ENCODE results near the gene FRMPD2. TPM values are rescaled to one million over a fixed set of nuclear protein-coding genes. Genes with fewer than 3 reads are reported as not detected.

The FRMPD2 gene
- total RNA-seq, 4 donors from 2014 or later, result 0.80 TPM; not detected in 3

DNA sequence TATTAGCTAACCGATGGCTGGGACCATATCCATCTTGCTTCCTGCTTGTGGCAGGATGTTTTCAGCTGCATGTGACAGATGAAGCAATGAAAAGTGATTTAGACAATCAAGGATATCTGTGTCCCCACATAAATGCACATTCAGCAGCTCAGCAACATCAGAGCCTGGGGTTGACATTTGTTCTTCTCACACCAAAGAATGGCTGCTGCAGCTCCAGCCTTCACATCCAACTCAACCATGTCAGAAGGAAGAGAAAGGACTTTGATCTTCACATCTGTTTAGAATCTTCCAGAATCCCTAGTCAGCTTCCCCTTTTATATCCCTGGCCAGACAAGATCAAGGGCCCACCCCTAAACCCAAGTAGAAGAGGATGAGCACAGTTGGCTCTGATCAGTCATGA lies 11.9 kb upstream of the FRMPD2 start:
- Histone ChIP-seq H3K27ac (no peak overlapping the region), H3K4me1 (peaks cover 0 to 7% (median 2%) of the 10 kb centered on the region in 4 donors), H3K4me3 (no peak overlapping the region), H3K27me3 (no peaks in the 10 kb centered on the region), H3K36me3 (no peaks in the 10 kb centered on the region), H3K9me3 (no peaks in the 10 kb centered on the region)
- in situ Hi-C loops (cut with MboI; ENCODE audit: low pct_ligation_motif_present in 1 of 4, low pct_unique_long_range_greater_than_20kb in 1 of 4, low sequenced_read_pairs in 3 of 4), result no loop called here
- WGBS, 2 donors (ENCODE audit: low coverage in 1 of 2), result 80 to 100% methylated on average over 1 of the region's 1 CpG
- DNase-seq, result no peak
- TF ChIP-seq EP300 (IDR thresholded peaks at IDR 0.05; ENCODE audit: low read depth), result no peak
- TF ChIP-seq, protein P1, sequence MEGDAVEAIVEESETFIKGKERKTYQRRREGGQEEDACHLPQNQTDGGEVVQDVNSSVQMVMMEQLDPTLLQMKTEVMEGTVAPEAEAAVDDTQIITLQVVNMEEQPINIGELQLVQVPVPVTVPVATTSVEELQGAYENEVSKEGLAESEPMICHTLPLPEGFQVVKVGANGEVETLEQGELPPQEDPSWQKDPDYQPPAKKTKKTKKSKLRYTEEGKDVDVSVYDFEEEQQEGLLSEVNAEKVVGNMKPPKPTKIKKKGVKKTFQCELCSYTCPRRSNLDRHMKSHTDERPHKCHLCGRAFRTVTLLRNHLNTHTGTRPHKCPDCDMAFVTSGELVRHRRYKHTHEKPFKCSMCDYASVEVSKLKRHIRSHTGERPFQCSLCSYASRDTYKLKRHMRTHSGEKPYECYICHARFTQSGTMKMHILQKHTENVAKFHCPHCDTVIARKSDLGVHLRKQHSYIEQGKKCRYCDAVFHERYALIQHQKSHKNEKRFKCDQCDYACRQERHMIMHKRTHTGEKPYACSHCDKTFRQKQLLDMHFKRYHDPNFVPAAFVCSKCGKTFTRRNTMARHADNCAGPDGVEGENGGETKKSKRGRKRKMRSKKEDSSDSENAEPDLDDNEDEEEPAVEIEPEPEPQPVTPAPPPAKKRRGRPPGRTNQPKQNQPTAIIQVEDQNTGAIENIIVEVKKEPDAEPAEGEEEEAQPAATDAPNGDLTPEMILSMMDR (IDR thresholded peaks at IDR 0.05), result no peak
- no peak for TF ChIP-seq POLR2A (IDR thresholded peaks at IDR 0.05)
- no peak for TF ChIP-seq POLR2AphosphoS5 (IDR thresholded peaks at IDR 0.05)
- intact Hi-C loops (cut with DNase I; ENCODE audit: low total_unique reads), result no loop called here

DNA sequence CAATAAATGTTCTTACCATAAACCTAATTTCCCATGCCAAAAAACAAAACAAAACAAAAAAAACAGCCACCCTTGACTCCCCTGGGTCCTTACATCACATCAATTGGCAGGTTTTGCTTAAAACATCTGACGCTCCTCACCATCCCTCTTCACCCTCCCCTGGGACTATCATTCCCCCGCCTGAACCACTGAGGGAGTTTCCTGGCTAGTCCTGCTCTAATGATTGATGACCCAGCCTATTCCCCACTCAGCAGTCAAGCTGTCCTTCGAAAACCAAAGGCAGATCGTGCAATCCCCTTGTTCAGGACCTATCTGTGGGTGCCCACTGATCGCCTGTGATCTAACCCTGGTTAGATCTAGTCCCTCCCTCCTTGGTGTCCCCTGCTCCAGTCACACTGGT lies 11.2 kb upstream of the FRMPD2 start:
- Histone ChIP-seq H3K4me3 (no peak overlapping the region), H3K4me1 (peaks cover 0 to 7% (median 2%) of the 10 kb centered on the region in 4 donors), H3K36me3 (no peaks in the 10 kb centered on the region), H3K27ac (no peak overlapping the region), H3K27me3 (no peaks in the 10 kb centered on the region), H3K9me3 (no peaks in the 10 kb centered on the region)
- TF ChIP-seq, protein P1 (IDR thresholded peaks at IDR 0.05), result no peak
- TF ChIP-seq POLR2AphosphoS5 (IDR thresholded peaks at IDR 0.05), result no peak
- no peak for TF ChIP-seq POLR2A (IDR thresholded peaks at IDR 0.05)
- no peak for TF ChIP-seq EP300 (IDR thresholded peaks at IDR 0.05; ENCODE audit: low read depth)
- intact Hi-C loops (cut with DNase I; ENCODE audit: low total_unique reads), result no loop called here
- WGBS, 2 donors (ENCODE audit: low coverage in 1 of 2), result 55 to 70% methylated on average over 2 to 5 of the region's 5 CpGs
- DNase-seq, result no peak
- in situ Hi-C loops (cut with MboI; ENCODE audit: low pct_ligation_motif_present in 1 of 4, low pct_unique_long_range_greater_than_20kb in 1 of 4, low sequenced_read_pairs in 3 of 4), result no loop called here

DNA sequence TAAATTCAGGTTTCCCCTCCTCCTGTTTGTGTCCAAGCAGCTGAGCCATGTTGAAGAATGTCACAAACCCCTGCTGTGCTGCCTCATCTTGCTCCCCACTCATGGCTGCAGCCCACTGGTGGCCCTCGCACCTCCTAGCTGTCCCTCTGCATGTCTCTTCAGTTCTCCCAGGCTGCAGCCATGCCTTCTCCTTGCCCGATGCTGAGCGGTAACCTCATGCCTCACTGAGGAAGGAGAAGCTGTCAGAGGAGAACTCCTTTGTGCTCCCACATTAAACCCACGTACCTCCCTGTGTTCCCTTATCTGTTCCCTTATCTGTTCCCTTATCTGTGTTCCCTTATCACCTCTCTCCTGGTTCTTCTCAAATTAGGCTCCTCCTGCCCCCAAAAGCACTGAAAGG lies 10.3 kb upstream of the FRMPD2 start:
- Histone ChIP-seq H3K36me3 (no peaks in the 10 kb centered on the region), H3K4me1 (peaks cover 0 to 7% (median 2%) of the 10 kb centered on the region in 4 donors), H3K9me3 (no peaks in the 10 kb centered on the region), H3K4me3 (no peak overlapping the region), H3K27ac (no peak overlapping the region), H3K27me3 (no peaks in the 10 kb centered on the region)
- WGBS, 2 donors (ENCODE audit: low coverage in 1 of 2), result 29 to 59% methylated on average over 1 to 4 of the region's 4 CpGs
- DNase-seq, result no peak
- in situ Hi-C loops (cut with MboI; ENCODE audit: low pct_ligation_motif_present in 1 of 4, low pct_unique_long_range_greater_than_20kb in 1 of 4, low sequenced_read_pairs in 3 of 4) (no loop called here), intact Hi-C loops (cut with DNase I; ENCODE audit: low total_unique reads) (no loop called here)
- TF ChIP-seq, protein P1 (IDR thresholded peaks at IDR 0.05), result no peak
- no peak for TF ChIP-seq POLR2A (IDR thresholded peaks at IDR 0.05)
- no peak for TF ChIP-seq EP300 (IDR thresholded peaks at IDR 0.05; ENCODE audit: low read depth)
- TF ChIP-seq POLR2AphosphoS5 (IDR thresholded peaks at IDR 0.05), result no peak

DNA sequence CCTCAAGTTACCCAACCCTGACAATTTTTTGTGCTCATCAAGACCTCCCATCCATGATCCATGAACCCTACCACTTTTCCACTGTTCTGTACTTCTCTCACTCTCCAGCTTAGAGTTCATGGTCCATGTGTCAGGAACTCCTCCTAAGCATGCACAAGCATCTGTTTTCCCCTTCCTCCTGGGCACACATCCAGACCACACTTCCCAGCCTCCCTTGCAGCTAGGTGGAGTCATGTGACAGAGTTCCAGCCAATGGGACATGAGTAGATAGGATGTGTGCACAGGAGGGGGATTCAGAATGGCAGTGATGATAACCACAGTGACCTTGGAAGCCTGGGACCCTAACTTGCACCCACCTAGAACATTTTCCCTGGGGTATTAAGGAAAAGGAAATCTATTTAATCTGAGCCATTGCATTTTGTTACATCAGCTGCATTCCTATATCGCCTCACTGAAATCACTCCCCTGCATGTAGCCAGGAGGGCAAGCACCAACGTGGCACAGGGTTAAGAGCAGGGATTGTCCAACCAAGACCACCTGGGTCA lies 9.6 kb upstream of the FRMPD2 start:
- intact Hi-C loops (cut with DNase I; ENCODE audit: low total_unique reads) (no loop called here), in situ Hi-C loops (cut with MboI; ENCODE audit: low pct_ligation_motif_present in 1 of 4, low pct_unique_long_range_greater_than_20kb in 1 of 4, low sequenced_read_pairs in 3 of 4) (no loop called here)
- no peaks in the 10 kb centered on the region for H3K36me3 ChIP-seq
- no peaks in the 10 kb centered on the region for H3K9me3 ChIP-seq
- no peak overlapping the region for H3K27ac ChIP-seq
- DNase-seq, result no peak
- H3K27me3 ChIP-seq, result no peaks in the 10 kb centered on the region
- H3K4me1 ChIP-seq, result peaks cover 0 to 7% (median 2%) of the 10 kb centered on the region in 4 donors
- no peak for TF ChIP-seq POLR2A (IDR thresholded peaks at IDR 0.05)
- TF ChIP-seq, protein P1 (IDR thresholded peaks at IDR 0.05), result no peak
- no peak for TF ChIP-seq EP300 (IDR thresholded peaks at IDR 0.05; ENCODE audit: low read depth)
- no peak for TF ChIP-seq POLR2AphosphoS5 (IDR thresholded peaks at IDR 0.05)
- no peak overlapping the region for H3K4me3 ChIP-seq
- 83 to 84% methylated on average over 2 of the region's 2 CpGs for WGBS, 2 donors (ENCODE audit: low coverage in 1 of 2)

All from transverse colon (tissue), 4 donors.